ENCODE data around the gene OSBPL6. TPM values are rescaled to one million over a fixed set of nuclear protein-coding genes. Genes with fewer than 3 reads are reported as not detected.
"Not testable (repeated sequence)": the region's sequence is repeated elsewhere in the genome, so short reads cannot be mapped to it uniquely, and the experiment has no call there.

Gene OSBPL6
- total RNA-seq, 1 donor from 2014 or later: 1.8 TPM

- DNase-seq (ENCODE audit: low spot score): no peak
- intact Hi-C loops (cut with DNase I): no loop called here
Measured at GRCh38 chr2:178195390-178196166, 1.3 kb downstream of the OSBPL6 start.

DNA sequence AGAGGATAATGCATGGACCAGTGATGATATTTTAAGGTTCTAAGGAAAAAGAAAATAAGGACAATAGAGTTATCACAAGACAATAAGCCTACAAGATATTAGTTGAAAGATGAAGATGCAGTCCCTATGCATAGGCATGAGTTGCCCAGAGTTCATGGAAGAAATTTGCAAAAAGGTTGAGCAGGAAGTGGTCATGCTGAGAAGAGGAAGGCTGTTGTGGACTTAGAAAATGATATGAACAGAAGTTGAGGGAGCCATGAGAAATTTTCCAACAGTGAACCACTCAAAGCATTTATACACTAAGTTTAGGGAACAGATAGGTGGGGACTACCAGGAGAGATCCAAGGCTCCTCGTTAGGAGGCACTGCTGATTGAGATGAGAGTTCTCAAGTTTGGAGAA lies 3.5 kb downstream of the OSBPL6 start:
- intact Hi-C loops (cut with DNase I): no loop called here
- no peak for ATAC-seq
- DNase-seq (ENCODE audit: low spot score): no peak

More at GRCh38 chr2:178195390-178196166, 1.3 kb downstream of the OSBPL6 start:
- ATAC-seq: no peak

GRCh38 chr2:178198441-178198840 lies 4.1 kb downstream of the OSBPL6 start:
- ATAC-seq; DNase-seq (ENCODE audit: low spot score); intact Hi-C loops (cut with DNase I): not testable (repeated sequence)

DNA sequence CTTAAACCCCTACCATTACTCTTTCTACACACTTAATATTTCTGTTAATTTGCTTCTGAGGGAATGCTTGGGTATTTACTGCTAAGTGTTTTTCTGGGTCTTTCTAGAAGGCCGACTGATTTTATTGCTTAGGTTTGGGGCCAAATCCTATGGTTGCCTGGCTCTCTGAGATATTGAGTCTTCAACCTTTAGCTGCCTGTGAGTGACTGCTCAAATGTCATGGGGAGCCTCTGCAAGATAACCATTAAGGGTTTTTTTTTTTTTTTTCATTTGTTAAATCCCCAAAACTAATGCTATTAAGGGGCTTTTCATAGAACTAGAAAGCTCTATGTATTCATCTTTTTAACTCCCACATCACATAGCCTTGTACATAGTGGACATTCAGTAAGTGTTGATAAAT lies 5.0 kb downstream of the OSBPL6 start:
- intact Hi-C loops (cut with DNase I): no loop called here
- no peak for ATAC-seq

DNA sequence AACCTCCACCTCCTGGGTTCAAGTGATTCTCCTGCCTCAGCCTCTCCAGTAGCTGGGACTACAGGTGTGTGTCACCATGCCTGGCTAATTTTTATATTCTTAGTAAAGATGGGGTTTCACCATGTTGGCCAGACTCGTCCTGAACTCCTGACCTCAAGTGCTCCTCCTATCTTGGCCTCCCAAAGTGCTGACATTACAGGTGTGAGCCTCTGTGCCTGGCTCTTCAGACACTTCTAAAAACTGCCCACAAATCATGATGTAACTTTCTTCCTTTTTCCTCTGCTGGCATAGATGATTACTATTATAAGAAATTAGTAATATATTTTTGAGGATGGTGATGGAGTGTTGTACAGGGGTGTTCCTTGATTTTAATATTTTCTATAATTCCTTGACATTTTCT lies 6.0 kb downstream of the OSBPL6 start:
- intact Hi-C loops (cut with DNase I): no loop called here
- ATAC-seq: no peak
- no peak for DNase-seq (ENCODE audit: low spot score)

More for the DNA sequence above, 5.0 kb downstream of the OSBPL6 start:
- no peak for DNase-seq (ENCODE audit: low spot score)

GRCh38 chr2:178202927-178203326 lies 8.6 kb downstream of the OSBPL6 start:
- DNase-seq (ENCODE audit: low spot score) (no peak), ATAC-seq (no peak)
- intact Hi-C loops (cut with DNase I): no loop called here

DNA sequence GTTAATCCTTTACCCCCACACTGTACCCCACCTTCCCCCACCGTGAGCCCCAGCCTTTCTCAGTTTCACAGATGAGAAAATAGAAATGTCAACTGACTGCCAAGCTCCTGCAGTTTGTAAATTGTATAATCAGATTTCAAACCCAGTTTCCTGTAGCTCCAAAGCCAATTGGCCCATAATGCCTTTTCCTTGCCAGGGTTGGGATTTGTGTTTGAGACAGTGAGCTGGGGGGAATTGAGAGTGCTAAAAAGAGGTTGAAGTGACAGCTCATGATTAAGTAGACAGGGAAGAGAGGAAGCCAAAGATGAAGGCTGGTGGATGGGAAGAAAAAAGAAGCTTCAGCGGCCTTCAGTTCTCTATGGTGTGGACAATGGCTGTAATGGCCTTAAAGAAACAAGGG lies 10.7 kb downstream of the OSBPL6 start:
- ATAC-seq (no peak), DNase-seq (ENCODE audit: low spot score) (no peak)
- intact Hi-C loops (cut with DNase I): no loop called here

DNA sequence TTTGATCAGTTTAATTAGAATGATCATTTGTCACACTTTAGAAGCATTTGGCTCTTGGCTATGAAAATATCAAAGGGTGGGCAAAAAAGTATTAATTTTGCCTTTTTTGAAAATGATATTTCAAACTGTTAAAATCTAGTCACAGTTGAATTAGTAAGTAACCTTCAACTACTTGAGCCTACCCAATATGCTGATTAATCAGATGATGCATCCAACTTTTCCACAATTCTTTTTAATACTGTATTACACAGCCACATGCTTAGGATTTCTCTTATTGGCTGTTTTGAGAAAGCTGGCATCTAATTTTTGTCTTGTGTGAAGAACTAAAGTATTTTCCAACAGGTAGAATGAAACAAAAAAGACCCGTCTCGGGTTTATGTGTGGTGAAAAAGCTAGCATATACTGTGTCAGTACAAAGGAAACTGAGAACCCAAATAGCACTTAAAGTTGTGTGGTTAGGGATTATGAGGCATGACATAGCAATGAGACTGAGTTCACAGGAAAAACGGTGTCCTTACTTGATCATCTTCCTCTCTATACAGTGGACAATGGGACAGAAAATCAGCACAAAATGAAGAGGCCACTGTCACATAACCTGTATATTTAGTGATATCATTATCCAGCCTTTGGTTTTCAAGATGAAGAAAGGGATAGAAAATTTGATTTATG lies 11.7 kb downstream of the OSBPL6 start:
- ATAC-seq: no peak
- DNase-seq (ENCODE audit: low spot score): no peak
- intact Hi-C loops (cut with DNase I): no loop called here

DNA sequence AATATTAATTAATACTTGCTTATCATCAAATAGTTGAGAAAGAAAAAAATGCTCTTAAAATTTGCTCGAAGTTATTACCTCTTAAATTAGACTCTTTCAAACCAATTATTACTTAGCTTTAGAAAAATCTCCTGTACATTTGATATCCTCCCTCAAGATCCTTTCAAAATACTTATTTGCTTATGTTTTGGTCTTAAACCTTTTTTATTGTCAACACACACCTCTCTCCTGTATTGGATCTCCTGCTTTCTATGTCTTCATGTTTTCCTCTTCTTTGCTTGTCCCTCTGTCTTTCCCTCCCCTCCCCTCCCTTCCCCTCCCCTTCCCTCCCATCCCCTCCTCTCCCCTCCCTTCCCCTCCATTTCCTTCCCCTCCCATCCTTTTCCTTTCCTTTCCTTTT lies 14.0 kb downstream of the OSBPL6 start:
- ATAC-seq (no peak), DNase-seq (ENCODE audit: low spot score) (no peak)
- intact Hi-C loops (cut with DNase I): no loop called here

DNA sequence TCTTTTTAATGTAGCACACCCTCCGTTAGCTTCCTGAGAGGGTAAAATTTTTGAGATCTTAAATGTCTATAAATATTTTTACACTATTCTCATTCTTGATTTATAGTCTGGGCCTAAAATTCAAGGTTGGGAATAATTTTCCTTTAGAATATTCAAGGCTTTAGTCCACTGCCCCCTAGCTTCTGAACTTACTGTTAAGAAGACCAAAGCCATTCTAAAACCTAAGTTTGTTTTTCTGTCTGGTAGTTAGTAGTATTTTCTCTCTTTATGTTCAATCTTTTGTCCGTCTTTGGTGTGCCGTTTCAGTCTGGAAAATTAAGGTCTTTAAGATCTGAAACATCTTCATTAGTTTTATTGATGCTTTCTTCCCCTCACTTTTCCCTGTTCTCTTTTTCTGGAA lies 14.5 kb downstream of the OSBPL6 start:
- intact Hi-C loops (cut with DNase I): no loop called here
- ATAC-seq (no peak), DNase-seq (ENCODE audit: low spot score) (no peak)

- no peak for ATAC-seq
- no peak for DNase-seq (ENCODE audit: low spot score)
- intact Hi-C loops (cut with DNase I): no loop called here
Measured at GRCh38 chr2:178211460-178211859, 17.1 kb downstream of the OSBPL6 start.

DNA sequence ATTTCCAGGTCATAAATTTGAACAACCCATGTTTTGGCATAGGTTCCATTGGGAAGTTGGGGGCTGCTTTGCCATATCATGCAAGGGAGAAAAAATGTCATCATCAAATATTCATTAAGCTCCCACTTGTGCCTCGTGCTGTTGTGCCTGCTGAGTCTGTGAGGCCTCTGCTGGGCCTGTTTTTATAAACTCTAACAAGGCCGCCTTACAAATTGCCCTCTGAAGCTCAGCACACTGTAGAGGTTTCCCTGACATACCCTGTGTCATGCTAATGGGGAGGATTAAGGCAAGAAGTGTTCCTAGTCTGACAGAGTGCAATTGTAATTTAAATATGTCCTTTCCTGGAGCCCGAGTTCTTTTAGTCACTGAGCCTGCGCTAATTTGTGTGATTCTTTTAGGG lies 17.6 kb downstream of the OSBPL6 start:
- ATAC-seq: no peak
- no peak for DNase-seq (ENCODE audit: low spot score)
- intact Hi-C loops (cut with DNase I): no loop called here

DNA sequence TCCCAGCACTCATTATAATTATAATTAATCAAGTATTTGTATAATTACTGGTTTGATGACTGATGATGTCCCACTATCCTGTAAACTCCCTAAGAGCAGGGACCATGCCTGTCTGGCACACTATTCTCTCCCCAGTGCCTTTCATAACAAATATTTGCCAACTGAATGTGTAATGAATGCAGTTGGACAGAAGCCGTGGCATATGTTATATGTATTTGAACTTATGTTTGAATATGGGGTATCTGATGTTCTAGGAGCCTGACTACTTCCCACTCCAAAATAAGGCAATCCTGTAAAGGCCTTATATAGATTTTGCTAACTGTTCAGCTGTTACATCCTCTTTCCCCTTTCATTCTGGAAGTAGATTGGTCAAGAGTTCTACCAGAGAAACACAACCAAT lies 19.7 kb downstream of the OSBPL6 start:
- ATAC-seq (no peak), DNase-seq (ENCODE audit: low spot score) (no peak)
- intact Hi-C loops (cut with DNase I): no loop called here

GRCh38 chr2:178219247-178219646 lies 24.9 kb downstream of the OSBPL6 start:
- intact Hi-C loops (cut with DNase I): no loop called here
- DNase-seq (ENCODE audit: low spot score): no peak
- ATAC-seq: no peak

- DNase-seq (ENCODE audit: low spot score) (no peak), ATAC-seq (no peak)
- intact Hi-C loops (cut with DNase I): no loop called here
Measured at GRCh38 chr2:178220814-178221213, 26.5 kb downstream of the OSBPL6 start.

- DNase-seq (ENCODE audit: low spot score): no peak
- intact Hi-C loops (cut with DNase I): no loop called here
- ATAC-seq: no peak
Measured at GRCh38 chr2:178221556-178221955, 27.2 kb downstream of the OSBPL6 start.

- intact Hi-C loops (cut with DNase I): no loop called here
- ATAC-seq (no peak), DNase-seq (ENCODE audit: low spot score) (no peak)
Measured at GRCh38 chr2:178223806-178224205, 29.5 kb downstream of the OSBPL6 start.

DNA sequence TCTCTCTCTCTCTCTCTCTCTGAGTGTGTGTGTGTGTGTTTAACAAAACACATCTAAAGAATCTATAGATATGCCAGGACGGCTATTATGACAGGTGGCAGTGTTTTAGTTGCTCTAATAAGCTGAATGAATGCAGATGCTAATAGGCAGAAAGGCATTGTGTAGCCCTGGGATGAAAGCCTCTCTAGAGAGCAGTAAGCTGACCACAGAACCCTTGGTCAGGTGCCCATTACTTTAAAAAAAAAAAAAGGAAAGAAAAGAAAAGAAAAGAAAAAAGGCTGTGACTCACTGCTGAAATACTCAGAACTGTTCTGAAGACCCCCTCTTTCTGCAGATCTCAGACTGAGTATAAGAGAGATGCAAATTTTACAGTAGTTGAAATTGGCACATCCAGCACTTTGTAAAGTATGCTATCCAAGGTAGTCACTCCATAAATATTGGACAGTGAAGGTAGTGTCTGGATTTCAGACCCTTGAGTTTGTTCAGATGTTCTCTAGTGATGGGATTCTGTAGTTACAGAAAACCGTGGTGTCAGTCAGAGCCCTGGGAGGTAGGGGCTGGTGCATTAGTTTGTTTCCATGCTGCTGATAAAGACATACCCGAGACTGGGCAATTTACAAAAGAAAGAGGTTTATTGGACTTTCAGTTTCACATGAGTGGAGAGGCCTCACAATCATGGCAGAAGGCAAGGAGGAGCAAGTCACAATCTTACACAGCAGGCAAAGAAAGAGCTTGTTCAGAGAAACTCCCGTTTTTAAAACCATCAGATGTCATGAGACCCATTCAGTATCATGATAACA lies 30.9 kb downstream of the OSBPL6 start:
- intact Hi-C loops (cut with DNase I): no loop called here
- no peak for DNase-seq (ENCODE audit: low spot score)
- no peak for ATAC-seq

GRCh38 chr2:178227187-178227586 lies 32.9 kb downstream of the OSBPL6 start:
- ATAC-seq: no peak
- no peak for DNase-seq (ENCODE audit: low spot score)
- intact Hi-C loops (cut with DNase I): no loop called here

- intact Hi-C loops (cut with DNase I): loop anchor here (2.0 kb wide), 1 partner anchor 77 kb away; no protein-coding TSS in a partner anchor
Measured at GRCh38 chr2:178229927-178230326, 35.6 kb downstream of the OSBPL6 start.

More at GRCh38 chr2:178229927-178230326, 35.6 kb downstream of the OSBPL6 start:
- DNase-seq (ENCODE audit: low spot score) (no peak), ATAC-seq (peak; percentile 57)
